ENCODE measurements around the gene SLC46A1.

GRCh38 chr17:28386391-28386790, 19.6 kb downstream of the SLC46A1 start:
- TF ChIP-seq, protein P1, sequence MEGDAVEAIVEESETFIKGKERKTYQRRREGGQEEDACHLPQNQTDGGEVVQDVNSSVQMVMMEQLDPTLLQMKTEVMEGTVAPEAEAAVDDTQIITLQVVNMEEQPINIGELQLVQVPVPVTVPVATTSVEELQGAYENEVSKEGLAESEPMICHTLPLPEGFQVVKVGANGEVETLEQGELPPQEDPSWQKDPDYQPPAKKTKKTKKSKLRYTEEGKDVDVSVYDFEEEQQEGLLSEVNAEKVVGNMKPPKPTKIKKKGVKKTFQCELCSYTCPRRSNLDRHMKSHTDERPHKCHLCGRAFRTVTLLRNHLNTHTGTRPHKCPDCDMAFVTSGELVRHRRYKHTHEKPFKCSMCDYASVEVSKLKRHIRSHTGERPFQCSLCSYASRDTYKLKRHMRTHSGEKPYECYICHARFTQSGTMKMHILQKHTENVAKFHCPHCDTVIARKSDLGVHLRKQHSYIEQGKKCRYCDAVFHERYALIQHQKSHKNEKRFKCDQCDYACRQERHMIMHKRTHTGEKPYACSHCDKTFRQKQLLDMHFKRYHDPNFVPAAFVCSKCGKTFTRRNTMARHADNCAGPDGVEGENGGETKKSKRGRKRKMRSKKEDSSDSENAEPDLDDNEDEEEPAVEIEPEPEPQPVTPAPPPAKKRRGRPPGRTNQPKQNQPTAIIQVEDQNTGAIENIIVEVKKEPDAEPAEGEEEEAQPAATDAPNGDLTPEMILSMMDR (IDR thresholded peaks at IDR 0.05) = no peak
- TF ChIP-seq POLR2A (IDR thresholded peaks at IDR 0.05) = no peak

All from heart left ventricle (tissue), 13 donors.